HFFc6 (cell line): ENCODE data around the gene PTPRN2. TPM values are rescaled to one million over a fixed set of nuclear protein-coding genes. Genes with fewer than 3 reads are reported as not detected.

Experiments used
- DNase-seq: peaks from one replicate; pipeline ENCODE4 v3.0.0-alpha.2; 2018
- H3K27ac Mint-ChIP-seq: 2 replicates; pipeline ENCODE4 v1.8.0; 2020; ENCODE audit warnings: mild to moderate bottlenecking, mixed read lengths
- H3K27me3 Mint-ChIP-seq: 2 replicates; pipeline ENCODE4 v1.8.0; 2021; ENCODE audit warnings: mild to moderate bottlenecking, moderate library complexity, mixed read lengths; ENCODE audit not compliant: insufficient read depth
- H3K36me3 Mint-ChIP-seq: 2 replicates; pipeline ENCODE4 v1.8.0; 2021; ENCODE audit warnings: low read depth, mixed read lengths
- H3K4me1 Mint-ChIP-seq: 2 replicates; pipeline ENCODE4 v1.8.0; 2020; ENCODE audit warnings: low read depth, mixed read lengths
- H3K4me3 Mint-ChIP-seq: 2 replicates; pipeline ENCODE4 v1.8.0; 2020; ENCODE audit warnings: mild to moderate bottlenecking, moderate library complexity, mixed read lengths
- H3K9me3 Mint-ChIP-seq: 2 replicates; pipeline ENCODE4 v1.8.0; 2020; ENCODE audit warnings: mild to moderate bottlenecking, mixed read lengths
- CTCF ChIP-seq: fragments of 200-600 bp; sonication (generic); IDR thresholded peaks from 2 replicates; pipeline ENCODE4 v1.5.0; 2021; ENCODE audit warnings: antibody characterized with exemption, mild to moderate bottlenecking
- total RNA-seq, 6 experiments: library from RNA; stranded (reverse); fragmentation: NEBNext Ultra II Directional; extraction: Animal tissue kit (Norgen Biotek cat#: 25700); gene quantifications; 2 replicates in 1 of 6; 3 replicates in 5 of 6; pipeline ENCODE4 v1.2.3, GENCODE V29; 2021

The PTPRN2 gene
- total RNA-seq, 6 experiments from 2014 or later, result 0.05 to 0.27 (median 0.23) TPM

- H3K9me3 Mint-ChIP-seq, result peaks cover 21% of the 10 kb centered on the region; the same call in 1 of the 2 replicates
- DNase-seq, result no peak
- H3K27me3 Mint-ChIP-seq, result peaks cover 9% of the 10 kb centered on the region
- no peak overlapping the region for H3K27ac Mint-ChIP-seq
- peaks cover under 1% of the 10 kb centered on the region; the same call in 1 of the 2 replicates for H3K36me3 Mint-ChIP-seq
- no peaks in the 10 kb centered on the region for H3K4me1 Mint-ChIP-seq
- no peak overlapping the region for H3K4me3 Mint-ChIP-seq
- TF ChIP-seq CTCF, result no peak
Observed at GRCh38 chr7:157601530-157601929, 986.1 kb downstream of the PTPRN2 start.

GRCh38 chr7:157599491-157599890 is 988.1 kb downstream of the PTPRN2 start:
- Mint-ChIP-seq H3K9me3 (peaks cover 25% of the 10 kb centered on the region; the same call in 1 of the 2 replicates), H3K4me3 (no peak overlapping the region), H3K36me3 (no peaks in the 10 kb centered on the region), H3K4me1 (no peaks in the 10 kb centered on the region), H3K27me3 (peaks cover 9% of the 10 kb centered on the region), H3K27ac (no peak overlapping the region)
- no peak for DNase-seq
- TF ChIP-seq CTCF, result no peak

GRCh38 chr7:157597562-157597961 is 990.1 kb downstream of the PTPRN2 start:
- peaks cover 6% of the 10 kb centered on the region for H3K27me3 Mint-ChIP-seq
- H3K9me3 Mint-ChIP-seq, result peaks cover 22% of the 10 kb centered on the region; the same call in 1 of the 2 replicates

GRCh38 chr7:157596881-157597280 is 990.7 kb downstream of the PTPRN2 start:
- TF ChIP-seq CTCF, result no peak
- H3K4me3 Mint-ChIP-seq, result no peak overlapping the region
- peaks cover 6% of the 10 kb centered on the region for H3K27me3 Mint-ChIP-seq
- H3K9me3 Mint-ChIP-seq, result peaks cover 28% of the 10 kb centered on the region; the same call in 1 of the 2 replicates
- H3K27ac Mint-ChIP-seq, result no peak overlapping the region
- H3K36me3 Mint-ChIP-seq, result peaks cover 7% of the 10 kb centered on the region; the same call in 1 of the 2 replicates
- no peak for DNase-seq
- H3K4me1 Mint-ChIP-seq, result no peaks in the 10 kb centered on the region

More at GRCh38 chr7:157597562-157597961, 990.1 kb downstream of the PTPRN2 start:
- Mint-ChIP-seq H3K27ac (no peak overlapping the region), H3K36me3 (peaks cover 2% of the 10 kb centered on the region; the same call in 1 of the 2 replicates), H3K4me3 (no peak overlapping the region), H3K4me1 (no peaks in the 10 kb centered on the region)
- no peak for TF ChIP-seq CTCF
- DNase-seq, result no peak

GRCh38 chr7:157596471-157596870 is 991.2 kb downstream of the PTPRN2 start:
- TF ChIP-seq CTCF, result no peak
- Mint-ChIP-seq H3K4me1 (no peaks in the 10 kb centered on the region), H3K9me3 (peaks cover 32% of the 10 kb centered on the region; the same call in 1 of the 2 replicates), H3K27me3 (peaks cover 6% of the 10 kb centered on the region), H3K36me3 (peaks cover 7% of the 10 kb centered on the region; the same call in 1 of the 2 replicates), H3K27ac (no peak overlapping the region), H3K4me3 (no peak overlapping the region)
- no peak for DNase-seq
